Neural cell (in vitro differentiated cells): ENCODE measurements around the gene APBA3.

ENCODE experiments used
- EP300 ChIP-seq: fragments of 450-650 bp; conservative IDR thresholded peaks from 2 replicates; pipeline ENCODE4 v1.6.1; 2014; ENCODE audit warnings: antibody characterized with exemption, mild to moderate bottlenecking, moderate library complexity; ENCODE audit not compliant: poor library complexity, severe bottlenecking
- REST ChIP-seq: IDR thresholded peaks from 2 replicates; pipeline ENCODE4 v1.6.1; 2012; ENCODE audit warnings: borderline replicate concordance
- TAF1 ChIP-seq: IDR thresholded peaks from 2 replicates; pipeline ENCODE4 v1.6.1; 2012; ENCODE audit warnings: low read depth
- TF ChIP-seq, protein P1 (sequence below): fragments of 450-650 bp; IDR thresholded peaks from 2 replicates; pipeline ENCODE4 v1.5.1; 2014; ENCODE audit warnings: antibody characterized with exemption, mild to moderate bottlenecking, moderate library complexity; ENCODE audit not compliant: poor library complexity, severe bottlenecking

DNA sequence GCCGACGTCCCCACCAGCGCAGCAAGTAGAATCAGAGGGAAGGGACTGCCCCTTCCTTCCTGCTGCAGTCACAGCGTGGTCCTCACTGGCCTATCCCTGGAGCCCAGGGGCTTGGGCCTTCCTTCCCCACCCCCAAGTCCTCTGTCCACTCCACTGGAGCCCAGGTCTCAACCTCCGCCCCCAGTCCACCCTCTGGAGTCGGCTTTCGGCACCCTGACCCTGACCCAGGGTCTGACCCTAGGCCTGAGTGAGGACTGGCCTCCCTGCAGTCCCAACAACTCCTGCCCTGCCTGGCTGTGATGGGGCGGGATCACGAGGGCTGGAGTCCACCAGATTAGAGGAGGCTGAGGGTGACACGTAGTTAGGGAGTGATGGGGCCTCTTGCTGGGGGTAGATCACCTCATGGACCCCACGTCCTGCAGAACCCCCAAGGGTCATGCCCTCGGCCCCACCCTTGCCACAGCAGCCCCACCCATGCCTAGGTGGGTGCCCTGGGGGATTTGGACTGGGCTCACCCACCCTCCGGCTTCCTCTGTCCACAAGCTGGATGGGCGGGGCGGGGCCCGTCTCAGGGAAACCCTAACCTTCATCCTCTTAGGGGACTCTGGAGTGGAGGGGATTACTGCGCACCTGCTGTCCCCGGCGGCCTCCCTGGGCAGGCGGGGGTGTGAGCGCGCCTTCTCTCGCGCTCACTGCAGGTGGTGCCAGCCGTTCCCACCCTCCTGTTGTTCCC is 6.7 kb upstream of the APBA3 start:
- no peak for TF ChIP-seq TAF1
- TF ChIP-seq, protein P1, sequence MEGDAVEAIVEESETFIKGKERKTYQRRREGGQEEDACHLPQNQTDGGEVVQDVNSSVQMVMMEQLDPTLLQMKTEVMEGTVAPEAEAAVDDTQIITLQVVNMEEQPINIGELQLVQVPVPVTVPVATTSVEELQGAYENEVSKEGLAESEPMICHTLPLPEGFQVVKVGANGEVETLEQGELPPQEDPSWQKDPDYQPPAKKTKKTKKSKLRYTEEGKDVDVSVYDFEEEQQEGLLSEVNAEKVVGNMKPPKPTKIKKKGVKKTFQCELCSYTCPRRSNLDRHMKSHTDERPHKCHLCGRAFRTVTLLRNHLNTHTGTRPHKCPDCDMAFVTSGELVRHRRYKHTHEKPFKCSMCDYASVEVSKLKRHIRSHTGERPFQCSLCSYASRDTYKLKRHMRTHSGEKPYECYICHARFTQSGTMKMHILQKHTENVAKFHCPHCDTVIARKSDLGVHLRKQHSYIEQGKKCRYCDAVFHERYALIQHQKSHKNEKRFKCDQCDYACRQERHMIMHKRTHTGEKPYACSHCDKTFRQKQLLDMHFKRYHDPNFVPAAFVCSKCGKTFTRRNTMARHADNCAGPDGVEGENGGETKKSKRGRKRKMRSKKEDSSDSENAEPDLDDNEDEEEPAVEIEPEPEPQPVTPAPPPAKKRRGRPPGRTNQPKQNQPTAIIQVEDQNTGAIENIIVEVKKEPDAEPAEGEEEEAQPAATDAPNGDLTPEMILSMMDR, result no peak
- TF ChIP-seq EP300, result no peak
- no peak for TF ChIP-seq REST
